ENCODE measurements around the gene ERAL1. TPM values are rescaled to one million over a fixed set of nuclear protein-coding genes. Genes with fewer than 3 reads are reported as not detected.

ERAL1 gene
- total and polyA plus RNA-seq, 2 of the 13 experiments (the other 11 are each of a cell fraction or from before 2014, with no cell fraction given): 46.9 to 72.2 TPM

- TF ChIP-seq ZNF441 (CRISPR knock-in tag; IDR thresholded peaks at IDR 0.05; ENCODE audit: borderline replicate concordance): peak; percentile 18; the same call in 1 of the 2 replicates
- no peak for TF ChIP-seq HIC2 (CRISPR knock-in tag; IDR thresholded peaks at IDR 0.05; ENCODE audit: low read depth)
- TF ChIP-seq ATF7-NPFF (CRISPR knock-in tag; IDR thresholded peaks at IDR 0.05; ENCODE audit: low read depth): no peak
- peak; percentile 76; the same call in 1 of the 2 replicates for TF ChIP-seq ZNF333 (CRISPR knock-in tag; IDR thresholded peaks at IDR 0.05; ENCODE audit: borderline replicate concordance)
- TF ChIP-seq HMGXB4 (CRISPR knock-in tag; IDR thresholded peaks at IDR 0.05; ENCODE audit: borderline replicate concordance in 1 of 2, low read depth in 1 of 2): peak; percentile 35 to 62; a peak in 2 of 4 replicates
- 0 out of 2 replicates have a peak, but pooled peaks have one; percentile 69 for TF ChIP-seq FOXO4 (CRISPR knock-in tag; conservative IDR thresholded peaks at IDR 0.05)
- TF ChIP-seq ZNF280D (CRISPR knock-in tag; IDR thresholded peaks at IDR 0.05): peak; percentile 42; the same call in 1 of the 2 replicates
- TF ChIP-seq ZNF556 (CRISPR knock-in tag; IDR thresholded peaks at IDR 0.05; ENCODE audit: borderline replicate concordance): peak; percentile 39; the same call in 1 of the 2 replicates
- TF ChIP-seq PHB2 (IDR thresholded peaks at IDR 0.05; ENCODE audit: partially characterized antibody): no peak
- TF ChIP-seq SETDB1 (CRISPR knock-in tag; IDR thresholded peaks at IDR 0.05; ENCODE audit: borderline replicate concordance): no peak
- TF ChIP-seq REPIN1 (CRISPR knock-in tag; IDR thresholded peaks at IDR 0.05; ENCODE audit: borderline replicate concordance, low read depth): no peak
- no peak for TF ChIP-seq ZNF784 (CRISPR knock-in tag; IDR thresholded peaks at IDR 0.05; ENCODE audit: borderline replicate concordance)
- TF ChIP-seq HNF4G (IDR thresholded peaks at IDR 0.05; ENCODE audit: borderline replicate concordance, low read depth, low read length): no peak
- no peak for TF ChIP-seq HNF4G (CRISPR knock-in tag; IDR thresholded peaks at IDR 0.05; ENCODE audit: borderline replicate concordance, low read depth)
- 0 out of 2 replicates have a peak, but pooled peaks have one; percentile 49 for TF ChIP-seq ZNF639 (CRISPR knock-in tag; conservative IDR thresholded peaks at IDR 0.05)
Measured at GRCh38 chr17:28854457-28855335, at the start of gene ERAL1 (continued).

Measured in HepG2 (cell line).